MG63 (cell line): ENCODE data around the gene WDR76. TPM values are rescaled to one million over a fixed set of nuclear protein-coding genes. Genes with fewer than 3 reads are reported as not detected.

Experiments
- DNase-seq: peaks from one replicate; pipeline ENCODE4 v3.0.0-alpha.2; 2020
- H3K27me3 ChIP-seq: fragments of 250-450 bp; sonication (Bioruptor Pico); 2 replicates; pipeline ENCODE4 v1.5.1; 2020; ENCODE audit warnings: mild to moderate bottlenecking, moderate library complexity
- H3K36me3 ChIP-seq: fragments of 250-450 bp; sonication (Bioruptor Pico); 2 replicates; pipeline ENCODE4 v1.5.1; 2020; ENCODE audit warnings: mild to moderate bottlenecking, moderate library complexity
- H3K4me3 ChIP-seq: fragments of 250-450 bp; sonication (Bioruptor Pico); 2 replicates; pipeline ENCODE4 v1.5.1; 2020; ENCODE audit warnings: mild to moderate bottlenecking, moderate library complexity
- H3K9me3 ChIP-seq: fragments of 250-450 bp; sonication (Bioruptor Pico); 2 replicates; pipeline ENCODE4 v1.5.1; 2020; ENCODE audit warnings: mild to moderate bottlenecking, moderate library complexity
- total RNA-seq: library from RNA; depleted of rRNA; stranded (reverse); fragments of >200 nt; shearing (Covaris generic); gene quantifications from 2 replicates; pipeline ENCODE4 v1.2.3, GENCODE V29; 2014; ENCODE audit warnings: low replicate concordance; rRNA removed

WDR76 gene
- total RNA-seq, 1 experiment from 2014 or later = 49.9 TPM

GRCh38 chr15:43916326-43916660 lies 89.5 kb downstream of the WDR76 start:
- DNase-seq = no peak
- Histone ChIP-seq H3K9me3 (no peaks in the 10 kb centered on the region), H3K36me3 (no peaks in the 10 kb centered on the region; the same call in 1 of the 2 replicates), H3K4me3 (no peak overlapping the region), H3K27me3 (no peaks in the 10 kb centered on the region)

Other genes with a start within 250 kb of the WDR76 start
- 17.4 and 24.4 TPM in 2 replicates for gene PPIP5K1, start 236.8 kb upstream of the WDR76 start, total RNA-seq
- not detected in 2 replicates for gene CKMT1B, start 233.0 kb upstream of the WDR76 start, total RNA-seq
- not detected in 2 replicates for gene STRC, start 208.2 kb upstream of the WDR76 start, total RNA-seq
- 0.46 and 0.52 TPM in 2 replicates for gene CATSPER2, start 178.2 kb upstream of the WDR76 start, total RNA-seq
- gene CKMT1A, start 133.1 kb upstream of the WDR76 start, total RNA-seq = not detected in 2 replicates
- 441 and 532 TPM in 2 replicates for gene PDIA3, start 80.6 kb upstream of the WDR76 start, total RNA-seq
- gene ELL3, start 50.0 kb upstream of the WDR76 start, total RNA-seq = 5.6 TPM in 1 of 2 replicates, not detected in the other
- 272 and 1,334 TPM in 2 replicates for gene SERF2, start 34.7 kb upstream of the WDR76 start, total RNA-seq
- gene SERINC4, start 26.8 kb upstream of the WDR76 start, total RNA-seq = not detected in 2 replicates
- 7.9 and 9.6 TPM in 2 replicates for gene HYPK, start 26.4 kb upstream of the WDR76 start, total RNA-seq
- gene MFAP1, start 2.3 kb upstream of the WDR76 start, total RNA-seq = 8.8 and 16.4 TPM in 2 replicates